SK-N-SH treated with all-trans-retinoic acid at 6 μM for 48 hours (cell line): ENCODE results near the gene FGD5.

Source experiments
- ATAC-seq: fragments of 200-7000 bp; cut with Tn5 transposase; 3 replicates; pipeline ENCODE4 v1.9.1; 2020; ENCODE audit warnings: mild to moderate bottlenecking, moderate library complexity
- ARNTL ChIP-seq: fragments of 450-650 bp; formaldehyde crosslinking; IDR thresholded peaks from 2 replicates; pipeline ENCODE4 v1.5.0; 2020; ENCODE audit warnings: low read depth, mild to moderate bottlenecking, moderate library complexity, borderline replicate concordance
- BACH2 ChIP-seq: fragments of 250-450 bp; sonication (Bioruptor Pico); IDR thresholded peaks from 2 replicates; pipeline ENCODE4 v1.9.0; 2021; ENCODE audit warnings: mild to moderate bottlenecking, borderline replicate concordance
- CSDC2 ChIP-seq: fragments of 250-450 bp; sonication (Bioruptor Pico); IDR thresholded peaks from 2 replicates; pipeline ENCODE4 v1.5.0; 2020; ENCODE audit warnings: mild to moderate bottlenecking, moderate library complexity
- ESRRG ChIP-seq: fragments of 250-450 bp; sonication (Bioruptor Pico); IDR thresholded peaks from 2 replicates; pipeline ENCODE4 v1.6.1; 2021; ENCODE audit warnings: mild to moderate bottlenecking
- ISL1 ChIP-seq: fragments of 250-450 bp; sonication (Bioruptor Pico); IDR thresholded peaks from 2 replicates; pipeline ENCODE4 v2.1.2; 2022; ENCODE audit warnings: mild to moderate bottlenecking, moderate library complexity
- PPARA ChIP-seq: fragments of 250-450 bp; sonication (Bioruptor Pico); IDR thresholded peaks from 2 replicates; pipeline ENCODE4 v1.5.0; 2020; ENCODE audit warnings: mild to moderate bottlenecking, borderline replicate concordance
- RARB ChIP-seq: fragments of 250-450 bp; sonication (Bioruptor Pico); IDR thresholded peaks from 2 replicates; pipeline ENCODE4 v1.8.0; 2021; ENCODE audit warnings: mild to moderate bottlenecking, moderate library complexity
- SNAI2 ChIP-seq: fragments of 250-450 bp; sonication (Bioruptor Pico); IDR thresholded peaks from 2 replicates; pipeline ENCODE4 v1.5.0; 2020; ENCODE audit warnings: mild to moderate bottlenecking, moderate library complexity
- TOX ChIP-seq: fragments of 250-450 bp; sonication (Bioruptor Pico); IDR thresholded peaks from 2 replicates; pipeline ENCODE4 v1.8.0; 2021; ENCODE audit warnings: mild to moderate bottlenecking, moderate library complexity, borderline replicate concordance
- ZC3H10 ChIP-seq: fragments of 250-450 bp; sonication (Bioruptor Pico); IDR thresholded peaks from 2 replicates; pipeline ENCODE4 v1.5.1; 2021; ENCODE audit warnings: mild to moderate bottlenecking, moderate library complexity
- ZFP3 ChIP-seq: fragments of 250-450 bp; sonication (Bioruptor Pico); IDR thresholded peaks from 2 replicates; pipeline ENCODE4 v1.5.0; 2020; ENCODE audit warnings: mild to moderate bottlenecking, moderate library complexity
- ZFP30 ChIP-seq: fragments of 450-650 bp; formaldehyde crosslinking; IDR thresholded peaks from 2 replicates; pipeline ENCODE4 v1.5.0; 2022; ENCODE audit warnings: mild to moderate bottlenecking, moderate library complexity
- ZNF565 ChIP-seq: fragments of 450-650 bp; formaldehyde crosslinking; conservative IDR thresholded peaks from 2 replicates; pipeline ENCODE4 v1.5.0; 2020; ENCODE audit warnings: low read depth, mild to moderate bottlenecking, moderate library complexity
- ZNF8 ChIP-seq: fragments of 450-650 bp; formaldehyde crosslinking; IDR thresholded peaks from 2 replicates; pipeline ENCODE4 v1.5.0; 2020; ENCODE audit warnings: mild to moderate bottlenecking, moderate library complexity
- TF ChIP-seq, protein P1 (sequence below): fragments of 250-450 bp; sonication (Bioruptor Pico); IDR thresholded peaks from 2 replicates; pipeline ENCODE4 v1.5.1; 2021; ENCODE audit warnings: mild to moderate bottlenecking, moderate library complexity
- TF ChIP-seq, protein P2 (sequence below): fragments of 250-450 bp; sonication (Bioruptor Pico); IDR thresholded peaks from 2 replicates; pipeline ENCODE4 v1.8.0; 2021; ENCODE audit warnings: low read depth, mild to moderate bottlenecking, moderate library complexity, borderline replicate concordance
- TF ChIP-seq, protein P3 (sequence below): fragments of 250-450 bp; sonication (Bioruptor Pico); IDR thresholded peaks from 2 replicates; pipeline ENCODE4 v1.5.1; 2020; ENCODE audit warnings: low read depth, mild to moderate bottlenecking, moderate library complexity
- TF ChIP-seq, protein P4 (sequence below): fragments of 250-450 bp; sonication (Bioruptor Pico); IDR thresholded peaks from 2 replicates; pipeline ENCODE4 v1.8.0; 2020; ENCODE audit warnings: mild to moderate bottlenecking, moderate library complexity, borderline replicate concordance

The FGD5 gene

DNA sequence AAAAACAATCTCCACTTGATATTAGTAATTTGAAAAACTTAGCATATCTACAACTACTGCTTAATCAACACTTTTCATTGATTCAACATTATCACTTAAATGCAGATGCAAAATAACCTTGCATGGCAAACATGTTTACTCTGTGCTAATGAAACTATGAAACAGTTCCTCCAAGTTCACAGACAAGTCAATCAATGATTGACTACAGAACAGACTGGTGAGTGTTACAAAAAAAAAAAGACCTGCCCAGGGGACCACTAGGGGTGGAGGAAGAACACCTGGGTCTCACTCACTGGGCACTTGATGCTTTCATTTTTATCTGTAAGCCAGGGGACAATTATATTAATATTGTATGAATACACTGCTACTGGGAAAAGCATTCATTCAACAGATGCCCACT, 124.3 kb downstream of the FGD5 start:
- no peak for ATAC-seq
- TF ChIP-seq, protein P1, sequence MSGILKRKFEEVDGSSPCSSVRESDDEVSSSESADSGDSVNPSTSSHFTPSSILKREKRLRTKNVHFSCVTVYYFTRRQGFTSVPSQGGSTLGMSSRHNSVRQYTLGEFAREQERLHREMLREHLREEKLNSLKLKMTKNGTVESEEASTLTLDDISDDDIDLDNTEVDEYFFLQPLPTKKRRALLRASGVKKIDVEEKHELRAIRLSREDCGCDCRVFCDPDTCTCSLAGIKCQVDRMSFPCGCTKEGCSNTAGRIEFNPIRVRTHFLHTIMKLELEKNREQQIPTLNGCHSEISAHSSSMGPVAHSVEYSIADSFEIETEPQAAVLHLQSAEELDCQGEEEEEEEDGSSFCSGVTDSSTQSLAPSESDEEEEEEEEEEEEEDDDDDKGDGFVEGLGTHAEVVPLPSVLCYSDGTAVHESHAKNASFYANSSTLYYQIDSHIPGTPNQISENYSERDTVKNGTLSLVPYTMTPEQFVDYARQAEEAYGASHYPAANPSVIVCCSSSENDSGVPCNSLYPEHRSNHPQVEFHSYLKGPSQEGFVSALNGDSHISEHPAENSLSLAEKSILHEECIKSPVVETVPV (CRISPR knock-in tag), result no peak
- TF ChIP-seq ZNF8 (CRISPR knock-in tag) (no peak), TOX (no peak), RARB (CRISPR knock-in tag) (no peak)
- TF ChIP-seq, protein P2, sequence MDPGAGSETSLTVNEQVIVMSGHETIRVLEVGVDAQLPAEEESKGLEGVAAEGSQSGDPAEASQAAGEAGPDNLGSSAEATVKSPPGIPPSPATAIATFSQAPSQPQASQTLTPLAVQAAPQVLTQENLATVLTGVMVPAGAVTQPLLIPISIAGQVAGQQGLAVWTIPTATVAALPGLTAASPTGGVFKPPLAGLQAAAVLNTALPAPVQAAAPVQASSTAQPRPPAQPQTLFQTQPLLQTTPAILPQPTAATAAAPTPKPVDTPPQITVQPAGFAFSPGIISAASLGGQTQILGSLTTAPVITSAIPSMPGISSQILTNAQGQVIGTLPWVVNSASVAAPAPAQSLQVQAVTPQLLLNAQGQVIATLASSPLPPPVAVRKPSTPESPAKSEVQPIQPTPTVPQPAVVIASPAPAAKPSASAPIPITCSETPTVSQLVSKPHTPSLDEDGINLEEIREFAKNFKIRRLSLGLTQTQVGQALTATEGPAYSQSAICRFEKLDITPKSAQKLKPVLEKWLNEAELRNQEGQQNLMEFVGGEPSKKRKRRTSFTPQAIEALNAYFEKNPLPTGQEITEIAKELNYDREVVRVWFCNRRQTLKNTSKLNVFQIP (CRISPR knock-in tag), result no peak

DNA sequence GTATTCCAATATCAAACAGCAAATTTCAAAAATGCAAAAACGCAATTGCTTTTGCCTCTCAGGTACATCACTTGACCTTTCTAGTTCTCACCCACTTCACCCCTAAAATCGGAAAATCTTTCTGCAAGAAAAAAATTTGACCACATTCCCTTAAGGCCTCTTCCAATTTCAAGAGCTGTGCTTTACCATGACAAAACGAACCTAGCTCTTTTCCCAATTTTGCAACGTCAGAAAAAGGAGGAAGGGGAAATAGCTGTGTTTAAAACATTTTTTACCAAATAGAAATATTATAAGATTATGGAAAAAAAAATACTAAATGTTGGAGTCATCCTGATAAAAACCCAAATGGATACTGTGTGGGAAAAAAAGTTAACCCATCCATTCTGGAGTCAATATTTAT, 127.5 kb downstream of the FGD5 start:
- TF ChIP-seq ZC3H10 (CRISPR knock-in tag), result no peak
- TF ChIP-seq ISL1 (CRISPR knock-in tag), result no peak
- TF ChIP-seq ESRRG (CRISPR knock-in tag), result no peak
- TF ChIP-seq, protein P2 (CRISPR knock-in tag), result no peak
- no peak for ATAC-seq

DNA sequence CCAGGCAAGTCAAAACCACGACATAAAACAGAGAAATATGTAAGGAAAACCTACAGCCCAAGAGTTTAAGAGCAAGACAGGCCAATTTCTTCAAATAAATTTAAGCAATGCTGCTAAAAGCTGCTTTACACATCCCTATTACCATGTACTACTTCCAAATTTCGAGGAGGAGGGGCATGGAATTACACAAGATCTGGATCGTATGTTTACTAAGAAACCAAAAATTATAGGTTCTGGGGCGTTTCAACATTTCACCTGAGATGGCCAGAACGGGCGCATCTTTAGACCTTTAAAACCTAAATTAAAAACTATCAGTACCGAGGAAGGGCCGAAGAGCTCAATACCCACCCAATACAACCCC, 128.0 kb downstream of the FGD5 start:
- TF ChIP-seq ZFP30 (CRISPR knock-in tag) (no peak), SNAI2 (CRISPR knock-in tag) (no peak), ZFP3 (CRISPR knock-in tag) (no peak)
- TF ChIP-seq, protein P2 (CRISPR knock-in tag), result no peak
- no peak for ATAC-seq

DNA sequence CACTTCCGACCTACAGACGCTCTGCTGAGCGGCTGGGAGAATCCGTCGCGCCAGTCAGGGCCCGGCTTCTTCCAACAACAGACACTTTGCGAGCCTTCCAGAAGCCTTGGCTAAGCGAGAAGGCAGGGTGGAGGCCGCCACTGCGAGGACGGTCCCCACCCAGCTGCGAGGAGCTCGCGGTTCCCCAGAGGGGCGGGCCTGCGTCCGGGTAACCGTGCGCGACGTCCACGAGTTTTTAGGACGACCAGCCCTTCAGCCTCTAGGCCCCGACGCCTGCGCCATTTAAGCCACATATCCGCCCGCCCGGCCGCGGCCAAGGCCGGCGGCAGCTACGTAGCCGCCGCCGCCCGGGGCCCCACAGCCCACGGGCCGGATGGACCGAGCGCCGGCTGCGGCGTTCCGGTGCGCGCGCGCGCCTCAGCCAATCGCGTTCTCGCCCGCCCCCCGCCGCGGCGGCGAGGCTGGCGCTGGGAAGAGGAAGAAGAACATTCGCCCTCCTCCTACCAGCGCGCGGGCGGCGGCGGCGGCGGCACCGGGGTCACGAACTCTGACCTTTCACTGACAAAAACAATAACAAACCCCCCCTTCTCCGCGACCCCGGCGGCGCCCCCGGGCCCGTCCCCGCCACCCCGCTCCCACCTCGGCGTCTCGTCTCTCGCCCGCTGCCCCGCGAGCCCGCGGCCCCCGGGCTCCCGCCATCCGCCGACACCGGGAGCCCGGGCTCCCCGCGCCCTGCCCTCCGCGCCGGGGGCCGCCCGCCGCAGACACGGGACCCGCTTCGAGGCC, 128.5 kb downstream of the FGD5 start, which contains the start of gene NR2C2:
Gene NR2C2 (plus strand): TSS at position 484 of the 786 bp plus-strand sequence. CDS start 56,332 bp downstream, outside the sequence.
- ATAC-seq, result peak; percentile 73
- TF ChIP-seq PPARA (CRISPR knock-in tag) (no peak), TOX (no peak), ZC3H10 (CRISPR knock-in tag) (no peak), ISL1 (CRISPR knock-in tag) (no peak), ARNTL (no peak), ZNF565 (CRISPR knock-in tag) (no peak), ZNF8 (CRISPR knock-in tag) (no peak), SNAI2 (CRISPR knock-in tag) (no peak), ZFP30 (CRISPR knock-in tag) (no peak), CSDC2 (CRISPR knock-in tag) (no peak), ZFP3 (CRISPR knock-in tag) (no peak), BACH2 (no peak), RARB (CRISPR knock-in tag) (no peak)
- TF ChIP-seq, protein P3, sequence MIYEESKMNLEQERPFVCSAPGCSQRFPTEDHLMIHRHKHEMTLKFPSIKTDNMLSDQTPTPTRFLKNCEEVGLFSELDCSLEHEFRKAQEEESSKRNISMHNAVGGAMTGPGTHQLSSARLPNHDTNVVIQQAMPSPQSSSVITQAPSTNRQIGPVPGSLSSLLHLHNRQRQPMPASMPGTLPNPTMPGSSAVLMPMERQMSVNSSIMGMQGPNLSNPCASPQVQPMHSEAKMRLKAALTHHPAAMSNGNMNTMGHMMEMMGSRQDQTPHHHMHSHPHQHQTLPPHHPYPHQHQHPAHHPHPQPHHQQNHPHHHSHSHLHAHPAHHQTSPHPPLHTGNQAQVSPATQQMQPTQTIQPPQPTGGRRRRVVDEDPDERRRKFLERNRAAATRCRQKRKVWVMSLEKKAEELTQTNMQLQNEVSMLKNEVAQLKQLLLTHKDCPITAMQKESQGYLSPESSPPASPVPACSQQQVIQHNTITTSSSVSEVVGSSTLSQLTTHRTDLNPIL (CRISPR knock-in tag), result no peak
- TF ChIP-seq, protein P1 (CRISPR knock-in tag), result no peak
- TF ChIP-seq, protein P4, sequence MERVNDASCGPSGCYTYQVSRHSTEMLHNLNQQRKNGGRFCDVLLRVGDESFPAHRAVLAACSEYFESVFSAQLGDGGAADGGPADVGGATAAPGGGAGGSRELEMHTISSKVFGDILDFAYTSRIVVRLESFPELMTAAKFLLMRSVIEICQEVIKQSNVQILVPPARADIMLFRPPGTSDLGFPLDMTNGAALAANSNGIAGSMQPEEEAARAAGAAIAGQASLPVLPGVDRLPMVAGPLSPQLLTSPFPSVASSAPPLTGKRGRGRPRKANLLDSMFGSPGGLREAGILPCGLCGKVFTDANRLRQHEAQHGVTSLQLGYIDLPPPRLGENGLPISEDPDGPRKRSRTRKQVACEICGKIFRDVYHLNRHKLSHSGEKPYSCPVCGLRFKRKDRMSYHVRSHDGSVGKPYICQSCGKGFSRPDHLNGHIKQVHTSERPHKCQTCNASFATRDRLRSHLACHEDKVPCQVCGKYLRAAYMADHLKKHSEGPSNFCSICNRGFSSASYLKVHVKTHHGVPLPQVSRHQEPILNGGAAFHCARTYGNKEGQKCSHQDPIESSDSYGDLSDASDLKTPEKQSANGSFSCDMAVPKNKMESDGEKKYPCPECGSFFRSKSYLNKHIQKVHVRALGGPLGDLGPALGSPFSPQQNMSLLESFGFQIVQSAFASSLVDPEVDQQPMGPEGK, result no peak
- TF ChIP-seq, protein P2 (CRISPR knock-in tag), result no peak
